HK-2 (cell line): ENCODE results near the gene IPO11.
"Not testable (repeated sequence)": the region's sequence is repeated elsewhere in the genome, so short reads cannot be mapped to it uniquely, and the experiment has no call there.

ENCODE experiments used
- DNase-seq: peaks from one replicate; pipeline ENCODE4 v3.0.0-alpha.2; 2018; ENCODE audit not compliant: unreplicated experiment

Gene IPO11

DNA sequence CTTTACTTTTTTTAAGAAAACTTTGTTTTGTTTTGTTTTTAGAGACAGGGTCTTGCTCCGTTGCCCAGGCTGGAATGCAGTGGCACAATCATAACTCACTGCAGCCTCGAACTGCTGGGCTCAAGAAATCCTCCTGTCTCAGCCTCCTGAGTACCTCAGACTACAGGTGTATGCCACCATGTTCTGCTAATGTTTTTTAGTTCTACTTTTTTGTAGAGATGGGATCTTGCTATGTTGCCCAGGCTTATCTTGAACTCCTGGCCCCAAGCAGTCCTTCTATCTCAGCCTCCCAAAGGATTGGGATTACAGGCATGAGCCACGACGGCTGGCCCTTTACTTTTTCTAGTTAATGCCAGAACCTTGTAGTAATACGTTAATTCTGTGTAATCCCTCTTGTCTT is 36.0 kb downstream of the IPO11 start:
- DNase-seq = no peak

DNA sequence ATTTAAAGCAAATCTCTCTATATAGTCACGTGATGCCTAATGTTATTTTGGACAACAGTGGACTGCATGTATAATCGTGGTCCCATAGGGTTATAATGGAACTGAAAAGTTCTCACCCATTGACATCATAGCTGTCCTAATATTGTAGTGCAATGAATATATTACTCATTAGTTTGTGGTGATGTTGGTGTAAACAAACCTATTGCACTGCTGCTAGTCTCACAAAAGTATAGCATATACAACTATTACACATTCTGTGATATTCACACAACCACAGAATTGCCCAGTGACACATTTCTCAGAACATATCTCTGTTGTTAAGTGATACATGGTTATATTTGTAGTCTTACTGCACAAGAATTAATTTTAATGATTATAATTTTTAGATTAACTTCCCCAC is 37.7 kb downstream of the IPO11 start:
- DNase-seq = no peak

- DNase-seq = no peak
Measured at GRCh38 chr5:62457071-62457470, 44.5 kb downstream of the IPO11 start.

GRCh38 chr5:62460578-62460983 is 48.0 kb downstream of the IPO11 start:
- DNase-seq = no peak

- DNase-seq = no peak
Measured at GRCh38 chr5:62461561-62461960, 49.0 kb downstream of the IPO11 start.

DNA sequence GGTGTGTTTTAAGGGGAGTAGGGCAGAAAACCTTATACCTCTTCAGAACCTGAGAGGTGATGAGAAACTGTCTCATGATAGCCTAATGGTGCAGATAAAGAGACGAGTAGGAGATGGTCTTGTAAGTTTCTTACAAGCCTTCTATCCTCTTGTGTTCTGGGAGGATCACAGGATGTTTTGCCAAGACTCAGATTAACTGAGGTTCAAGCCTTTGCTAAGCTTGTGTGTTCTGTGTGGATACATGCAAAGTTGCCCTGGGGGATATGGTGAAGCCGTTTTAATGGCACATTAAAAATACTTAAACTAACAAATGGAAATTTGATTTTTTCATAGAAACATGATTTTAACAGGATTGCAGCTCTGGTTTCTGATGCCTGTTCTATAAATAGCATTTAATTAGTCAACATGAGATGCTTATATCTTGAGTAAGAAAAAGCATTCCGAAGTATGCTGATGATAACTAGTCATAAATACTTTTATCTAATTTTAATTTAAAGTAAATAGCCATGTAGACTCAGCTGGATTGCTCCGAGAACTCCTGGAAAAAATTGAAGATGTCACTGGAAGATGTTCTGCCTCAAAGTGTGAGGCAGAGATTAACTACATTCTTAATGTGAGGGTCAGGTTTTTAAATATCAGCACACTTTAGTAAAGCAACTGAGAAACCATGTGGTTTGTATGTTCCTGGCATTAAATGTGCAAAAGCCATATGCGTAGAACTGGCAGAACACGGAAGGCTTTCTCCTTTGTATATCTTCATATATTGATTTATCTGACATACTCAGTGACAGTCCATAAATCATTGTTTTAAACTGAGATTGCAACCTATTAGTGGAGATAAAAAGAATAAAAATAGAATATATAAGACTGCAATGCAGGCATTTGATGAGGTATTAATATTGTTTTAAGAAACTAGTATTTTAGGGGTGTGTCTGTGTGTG is 53.7 kb downstream of the IPO11 start:
- DNase-seq = no peak

DNA sequence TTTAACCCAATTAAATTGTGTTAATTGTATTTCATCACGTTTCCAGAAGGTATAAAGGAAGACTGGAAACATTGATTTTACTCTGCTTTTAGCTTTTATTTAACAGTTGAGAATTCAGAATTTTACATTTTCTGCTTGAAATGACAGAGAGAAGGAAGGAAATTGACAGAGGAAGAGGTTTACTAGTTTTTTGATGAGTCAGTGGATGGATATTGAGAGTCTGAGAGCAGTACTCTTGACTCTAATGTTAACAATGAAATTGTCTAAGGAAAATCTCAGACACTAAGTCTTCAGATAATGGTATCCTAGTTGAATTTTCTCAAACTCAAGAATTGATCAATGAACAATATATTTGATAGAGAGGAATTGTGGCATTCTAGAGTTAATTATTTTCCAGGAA is 60.6 kb downstream of the IPO11 start:
- no peak for DNase-seq

- DNase-seq = peak; percentile 56
Measured at GRCh38 chr5:62475072-62475471, 62.5 kb downstream of the IPO11 start.

GRCh38 chr5:62477801-62478200 is 65.2 kb downstream of the IPO11 start:
- DNase-seq = no peak

DNA sequence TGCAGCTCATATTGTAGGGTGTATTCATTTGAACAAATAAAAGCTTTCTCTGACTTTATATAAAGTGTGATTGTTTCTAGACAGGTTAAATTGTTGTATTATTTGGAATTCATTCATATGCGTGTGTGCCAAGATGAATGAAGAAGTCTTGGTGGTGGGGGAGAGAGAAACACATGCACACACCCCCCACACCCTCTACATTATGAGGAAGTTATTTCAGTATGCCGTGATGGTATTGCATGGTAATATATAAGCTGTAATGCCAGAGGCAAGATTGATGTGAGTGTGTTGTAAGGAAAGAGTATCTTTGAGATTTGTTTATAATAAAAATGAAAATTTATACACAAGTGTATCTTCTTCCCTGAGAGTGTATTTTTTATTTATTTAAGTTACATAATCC is 71.0 kb downstream of the IPO11 start:
- no peak for DNase-seq

GRCh38 chr5:62486672-62487071 is 74.1 kb downstream of the IPO11 start:
- no peak for DNase-seq

DNA sequence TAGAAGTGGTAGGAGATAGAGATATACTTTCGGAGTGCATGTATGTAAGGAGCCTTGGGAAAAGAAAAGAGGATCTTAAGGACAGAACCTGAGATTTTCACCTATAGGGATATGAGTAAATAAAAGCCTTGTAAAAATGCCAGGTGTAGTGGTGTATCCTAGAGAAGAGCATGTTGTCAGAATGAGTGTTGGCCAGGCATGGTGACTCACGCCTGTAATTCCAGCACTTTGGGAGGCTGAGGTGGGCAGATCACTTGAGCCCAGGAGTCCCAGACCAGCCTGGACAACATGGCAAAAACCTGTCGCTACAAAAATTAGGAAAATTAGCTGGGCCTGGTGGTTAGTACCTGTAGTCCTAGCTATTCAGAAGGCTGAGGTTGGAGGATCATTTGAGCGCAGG is 76.0 kb downstream of the IPO11 start:
- no peak for DNase-seq

DNA sequence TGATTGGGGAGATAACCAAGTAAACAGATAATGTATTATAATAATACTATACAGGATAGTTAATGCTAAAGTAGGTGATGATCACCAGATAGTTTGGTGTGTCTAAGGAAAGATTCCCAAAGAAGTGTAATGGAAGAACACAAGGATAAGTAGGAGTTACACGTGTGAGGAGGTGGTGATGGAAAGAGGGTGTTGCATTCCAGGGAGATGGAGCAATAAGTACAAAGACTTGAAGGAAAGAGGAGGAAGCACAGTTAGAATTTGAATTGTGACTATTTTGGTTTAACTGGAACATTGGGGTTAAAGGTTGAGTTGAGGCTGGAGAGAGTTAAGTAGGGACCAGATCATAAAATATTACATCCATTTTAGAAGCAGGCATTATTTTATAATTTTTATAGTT is 76.9 kb downstream of the IPO11 start:
- DNase-seq = no peak

DNA sequence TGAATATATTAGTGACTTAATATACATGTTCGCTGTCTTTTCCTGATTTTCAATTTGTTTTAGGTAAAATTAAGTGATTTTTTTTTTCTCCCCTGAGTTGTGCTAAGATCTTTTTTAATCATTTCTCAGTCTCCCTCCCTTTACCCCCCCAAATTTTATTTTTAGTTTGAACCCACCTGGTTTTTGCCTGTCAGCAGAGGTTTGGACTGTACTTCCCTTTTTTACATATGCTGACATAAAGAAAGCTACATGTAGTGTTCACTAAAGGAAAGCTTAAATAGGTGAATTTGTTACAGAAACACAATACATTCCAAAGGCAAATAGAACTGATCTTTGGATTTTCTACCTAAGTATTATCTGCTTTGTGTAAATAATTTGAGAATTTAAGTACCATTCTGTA is 82.2 kb downstream of the IPO11 start:
- DNase-seq = no peak

- no peak for DNase-seq
Measured at GRCh38 chr5:62496876-62497275, 84.3 kb downstream of the IPO11 start.

DNA sequence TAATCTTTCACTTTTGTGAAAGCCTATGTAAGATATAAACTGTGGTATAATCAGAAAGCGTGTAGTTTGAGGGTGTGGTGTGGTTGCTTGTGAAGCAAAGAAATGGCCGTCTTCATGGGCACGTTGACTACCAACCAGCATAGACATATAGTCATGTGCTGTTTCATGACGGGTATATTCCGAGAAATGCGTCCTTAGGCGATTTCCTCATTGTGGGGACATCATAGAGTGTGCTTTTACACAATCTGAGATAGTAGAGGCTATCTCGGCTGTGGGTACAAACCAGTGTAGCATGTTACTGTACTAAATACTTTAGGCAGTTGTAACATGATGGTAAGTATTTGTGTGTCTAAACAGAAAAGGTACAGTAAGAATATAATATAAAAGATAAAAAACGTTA is 86.4 kb downstream of the IPO11 start:
- no peak for DNase-seq

GRCh38 chr5:62499756-62500155 is 87.2 kb downstream of the IPO11 start:
- no peak for DNase-seq

DNA sequence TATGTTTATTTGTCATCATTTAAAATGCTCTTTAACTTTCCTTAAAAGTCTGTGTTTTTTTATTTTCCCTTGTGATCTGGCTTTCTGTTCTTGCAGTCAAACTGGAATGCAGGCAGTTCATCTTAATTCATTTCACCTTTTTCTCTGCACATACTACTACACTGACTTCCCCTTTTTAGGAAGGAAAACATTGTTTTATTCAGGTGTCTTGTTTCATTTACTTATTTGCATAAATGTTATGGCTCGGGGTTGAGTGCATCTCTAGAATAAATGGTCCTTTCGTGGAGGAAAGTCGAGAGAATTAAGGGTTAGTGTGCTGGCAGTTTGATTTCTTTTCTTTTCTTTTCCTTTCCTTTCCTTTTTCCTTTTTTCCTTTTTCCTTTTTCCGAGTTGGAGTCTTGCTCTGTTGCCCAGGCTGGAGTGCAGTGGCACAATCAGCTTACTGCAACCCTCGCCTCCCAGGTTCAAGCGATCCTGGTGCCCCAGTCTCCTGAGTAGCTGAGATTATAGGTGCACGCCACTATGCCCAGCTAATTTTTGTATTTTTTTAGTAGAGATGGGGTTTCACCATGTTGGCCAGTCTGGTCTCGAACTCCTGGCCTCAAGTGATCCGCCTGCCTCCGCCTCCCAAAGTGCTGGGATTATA is 90.0 kb downstream of the IPO11 start:
- no peak for DNase-seq

GRCh38 chr5:62504129-62504528 is 91.6 kb downstream of the IPO11 start:
- no peak for DNase-seq

- no peak for DNase-seq
Measured at GRCh38 chr5:62506659-62507460, 94.3 kb downstream of the IPO11 start.

GRCh38 chr5:62508760-62509159 is 96.2 kb downstream of the IPO11 start:
- DNase-seq = not testable (repeated sequence)

DNA sequence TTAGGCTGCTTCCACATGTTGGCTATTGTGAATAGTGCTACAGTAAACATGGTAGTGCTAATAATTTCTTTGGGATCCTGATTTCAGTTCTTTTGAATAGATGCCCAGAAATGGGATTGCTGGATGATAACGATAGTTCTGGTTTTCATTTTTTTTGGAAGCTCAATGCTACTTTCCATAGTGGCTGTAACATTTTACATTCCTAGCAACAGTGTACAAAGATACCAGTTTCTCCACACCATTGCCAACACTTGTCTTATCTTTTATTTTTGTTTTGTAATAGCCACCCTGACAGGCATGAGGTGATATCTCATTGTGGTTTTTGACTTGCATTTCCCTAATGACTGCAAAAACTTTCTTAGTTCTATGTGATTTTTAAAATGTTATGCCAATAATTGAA is 97.2 kb downstream of the IPO11 start:
- DNase-seq = no peak
